HG03159 (cell line): Measurements from ENCODE around the gene PTPRCAP.
"Not testable (repeated sequence)": the region's sequence is repeated elsewhere in the genome, so short reads cannot be mapped to it uniquely, and the experiment has no call there.

ENCODE experiments used
- ATAC-seq: cut with Tn5 transposase; IDR thresholded peaks from one replicate; pipeline ENCODE4 v1.9.1; 2021; ENCODE audit warnings: mild to moderate bottlenecking, moderate library complexity; ENCODE audit not compliant: unreplicated experiment

Gene PTPRCAP

DNA sequence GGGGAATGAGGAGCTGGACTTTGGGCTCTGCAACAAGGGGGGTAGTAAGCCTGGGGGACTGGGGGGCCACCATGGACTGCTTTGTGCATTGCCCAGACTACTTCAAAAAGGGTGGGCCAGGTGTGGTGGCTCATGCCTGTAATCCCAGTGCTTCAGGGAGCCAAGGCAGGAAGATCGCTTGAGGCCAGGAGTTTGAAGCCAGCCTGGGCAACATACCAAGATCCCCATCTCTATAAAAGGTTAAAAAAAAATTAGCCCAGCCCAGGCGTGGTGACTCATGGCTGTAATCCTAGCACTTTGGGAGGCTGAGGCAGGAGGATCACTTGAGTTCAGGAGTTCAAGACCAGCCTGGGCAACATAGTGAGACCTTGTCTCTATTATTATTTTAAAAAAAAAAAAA is 28.0 kb upstream of the PTPRCAP start:
- ATAC-seq, result not testable (repeated sequence)

DNA sequence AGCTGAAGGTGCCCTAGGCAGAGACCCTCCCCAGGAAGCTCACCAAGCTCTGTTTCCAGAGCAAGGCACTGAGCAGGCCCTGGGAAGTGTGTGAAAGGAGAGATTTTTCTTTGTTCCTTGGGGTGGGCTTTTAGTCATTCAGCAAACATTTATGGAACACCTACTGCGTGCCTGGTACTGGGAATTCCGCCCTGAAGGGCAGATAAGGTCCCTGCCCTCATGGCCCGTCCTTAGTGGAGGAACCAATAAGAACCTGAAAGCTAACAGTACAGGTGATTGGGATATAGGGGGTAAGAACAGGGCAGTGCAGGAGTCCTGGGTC is 27.7 kb upstream of the PTPRCAP start:
- ATAC-seq, result no peak

DNA sequence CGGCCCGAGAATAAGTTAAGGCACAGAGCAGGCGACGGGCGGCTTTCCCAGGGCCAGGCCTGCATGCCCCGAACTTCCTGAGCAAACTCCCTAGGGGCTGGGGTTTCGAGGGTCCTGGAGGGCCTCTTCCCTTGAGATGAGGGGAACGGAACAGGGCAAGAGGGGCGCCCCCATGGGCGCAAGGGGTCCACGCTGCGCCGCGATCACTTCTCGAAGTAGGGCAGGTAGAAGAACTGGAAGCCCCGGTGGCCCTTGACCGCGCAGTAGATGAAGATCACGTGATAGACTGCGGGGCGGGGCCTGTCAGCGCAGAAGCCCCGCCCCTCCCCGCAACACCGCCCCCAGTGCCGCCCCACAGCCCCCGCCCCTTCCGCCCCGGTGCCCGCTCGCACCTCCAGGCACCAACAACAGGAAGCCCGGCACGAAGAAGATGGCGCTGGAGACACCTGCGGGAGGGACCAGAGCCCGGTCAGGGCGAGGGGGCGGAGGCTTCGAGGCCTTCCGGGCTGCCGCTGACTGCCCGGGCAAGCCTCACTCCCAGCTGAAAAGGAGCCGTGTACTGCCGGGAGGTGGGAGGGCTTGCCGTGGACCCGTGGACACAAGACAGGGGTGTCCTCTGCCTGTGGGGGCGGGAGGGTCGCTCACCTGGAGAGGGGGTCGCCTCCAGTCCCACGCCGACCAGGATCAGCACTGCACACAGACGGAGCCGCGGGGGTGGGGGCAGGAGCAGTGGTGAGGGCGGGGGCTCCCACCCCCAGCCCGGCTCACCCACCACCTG is 27.1 kb upstream of the PTPRCAP start:
- peak; percentile 55 for ATAC-seq

DNA sequence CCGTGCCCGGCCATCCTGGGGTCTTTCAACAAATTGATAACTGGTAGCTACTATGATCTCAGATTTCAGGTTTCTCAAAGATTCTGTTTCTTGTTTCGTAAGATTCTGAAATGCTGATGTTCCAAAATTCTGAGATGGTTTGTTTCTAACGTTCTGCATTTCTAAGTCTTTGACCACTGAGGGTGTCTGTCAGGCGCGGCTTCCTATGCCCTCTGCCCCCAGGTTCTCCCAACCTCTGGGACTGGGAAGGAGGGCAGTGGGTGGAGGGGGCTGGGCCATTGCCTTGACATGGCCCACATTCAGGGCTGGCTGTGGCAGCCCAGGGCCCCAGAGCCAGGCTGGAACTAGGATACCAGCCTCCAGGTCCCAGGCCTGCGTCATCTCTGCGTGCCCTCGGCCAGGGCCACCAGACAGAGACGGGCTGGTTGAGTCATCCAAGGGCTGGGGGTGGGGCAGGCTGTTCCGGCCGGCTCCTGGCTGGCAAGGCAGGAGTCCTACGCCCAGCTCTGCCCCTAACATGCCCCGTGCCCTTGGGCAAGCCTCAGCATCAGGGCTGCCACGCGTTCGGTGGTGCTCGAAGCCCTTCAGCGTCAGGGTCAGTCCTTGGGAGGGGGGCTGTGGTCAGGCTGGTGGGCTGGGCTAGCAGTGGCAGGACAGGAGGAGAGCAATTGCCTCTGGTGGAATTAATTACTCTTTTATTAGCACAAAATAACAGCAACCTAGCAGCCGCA is 26.4 kb upstream of the PTPRCAP start:
- no peak for ATAC-seq

DNA sequence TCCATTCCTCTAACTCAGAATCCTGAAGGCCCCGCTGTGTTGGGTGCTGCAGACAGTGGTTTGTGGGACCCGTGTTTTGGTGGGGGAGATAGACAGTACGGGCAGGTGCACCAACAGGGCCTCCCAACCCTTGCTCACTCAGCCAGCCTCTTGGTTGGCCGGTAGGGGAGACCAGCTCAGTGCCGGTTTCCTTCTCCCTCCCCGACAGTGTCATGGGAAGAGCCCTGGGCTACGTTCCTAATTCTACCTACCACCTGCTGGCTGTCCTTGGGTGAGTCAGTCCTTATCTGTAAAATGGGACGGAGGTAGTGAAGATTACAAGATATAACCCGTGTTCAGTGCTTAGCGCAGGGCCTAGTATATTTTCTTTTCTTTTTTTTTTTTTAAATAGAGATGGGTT is 25.7 kb upstream of the PTPRCAP start:
- no peak for ATAC-seq

DNA sequence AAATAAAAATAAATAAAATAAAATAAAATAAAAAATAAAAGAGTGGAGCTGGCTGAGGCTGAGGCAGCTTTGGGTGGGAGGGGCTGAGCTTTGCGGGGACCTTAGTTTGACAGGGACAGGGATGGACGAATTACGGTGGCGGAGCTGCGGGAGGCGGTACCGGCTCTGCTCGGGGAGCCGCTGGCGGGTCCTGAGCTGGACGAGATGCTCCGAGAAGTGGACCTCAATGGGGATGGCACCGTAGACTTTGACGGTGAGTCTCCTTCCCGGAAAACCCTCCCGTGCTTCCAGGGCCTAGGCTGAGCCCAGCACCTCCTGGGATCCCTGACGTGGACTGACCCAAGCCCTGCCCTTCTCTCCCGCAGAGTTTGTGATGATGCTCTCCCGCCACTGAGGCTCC is 20.8 kb upstream of the PTPRCAP start:
- ATAC-seq, result no peak

DNA sequence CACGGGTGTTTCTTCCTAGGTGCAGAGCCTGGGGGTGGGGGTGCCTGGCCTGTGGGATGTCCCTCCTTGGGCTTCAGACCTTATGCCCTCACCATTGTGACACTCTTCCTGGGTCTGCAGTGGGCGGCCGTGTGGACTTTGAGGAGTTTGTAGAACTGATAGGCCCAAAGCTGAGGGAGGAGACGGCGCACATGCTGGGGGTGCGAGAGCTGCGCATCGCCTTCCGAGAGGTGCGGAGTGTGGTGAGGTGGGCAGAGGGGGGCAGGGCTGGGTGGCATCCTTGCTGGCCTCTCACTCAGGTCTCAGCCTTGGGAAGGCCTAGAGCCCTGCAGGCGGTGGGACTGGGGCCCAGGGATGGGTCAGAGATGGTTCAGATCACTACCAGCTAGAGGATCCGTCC is 20.0 kb upstream of the PTPRCAP start:
- ATAC-seq, result no peak

DNA sequence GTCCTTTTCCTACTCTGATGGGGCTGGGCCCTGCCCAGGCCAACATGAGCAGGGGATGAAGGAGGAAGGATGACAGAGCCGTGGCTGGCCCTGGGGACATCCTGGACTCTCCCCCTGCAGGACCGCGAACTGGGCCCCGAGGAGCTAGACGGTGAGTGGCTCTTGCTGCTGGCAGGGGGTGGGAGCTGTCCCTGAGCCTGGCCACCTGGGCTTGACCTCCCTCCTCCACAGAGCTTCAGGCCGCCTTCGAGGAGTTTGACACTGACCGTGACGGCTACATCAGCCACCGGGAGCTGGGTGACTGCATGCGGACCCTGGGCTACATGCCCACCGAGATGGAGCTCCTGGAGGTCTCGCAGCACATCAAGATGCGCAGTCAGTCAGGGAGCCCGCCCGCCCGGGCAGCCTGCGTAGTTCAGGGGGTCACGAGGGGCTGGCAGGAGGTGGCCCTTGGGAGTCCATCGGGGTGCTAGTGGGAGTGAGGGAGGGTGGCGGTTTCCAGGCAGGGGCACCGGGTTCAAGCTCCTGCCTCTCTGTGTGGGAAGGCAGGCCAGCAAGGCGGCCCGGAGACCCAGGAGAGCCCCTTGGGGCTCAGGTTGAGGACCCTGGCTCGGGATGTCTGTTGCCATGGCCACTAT is 18.7 kb upstream of the PTPRCAP start:
- no peak for ATAC-seq

DNA sequence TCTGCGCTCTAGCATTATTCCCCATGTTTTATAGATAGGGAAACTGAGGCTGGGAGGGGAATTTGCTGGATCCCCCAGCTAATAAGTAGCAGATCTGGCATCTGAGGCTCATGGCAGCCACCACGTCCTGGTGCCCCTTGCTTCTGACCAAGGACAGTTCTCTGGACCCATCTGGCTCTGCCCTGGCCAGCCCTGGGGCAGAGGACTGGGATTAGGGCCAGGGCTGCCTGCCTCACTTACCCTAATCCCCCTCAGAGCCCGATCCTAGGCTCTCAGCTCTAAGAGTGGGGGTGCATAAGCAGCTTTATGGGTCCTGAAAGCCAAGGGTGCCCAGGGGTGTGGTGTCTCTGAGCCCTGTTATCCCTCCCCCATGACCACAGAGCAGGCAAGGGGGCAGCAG is 17.6 kb upstream of the PTPRCAP start, which contains the start of gene CABP4:
Gene CABP4 (plus strand): TSS at position 301 of the 400 bp plus-strand sequence. CDS start 70 bp downstream, at position 371.
- ATAC-seq, result no peak

DNA sequence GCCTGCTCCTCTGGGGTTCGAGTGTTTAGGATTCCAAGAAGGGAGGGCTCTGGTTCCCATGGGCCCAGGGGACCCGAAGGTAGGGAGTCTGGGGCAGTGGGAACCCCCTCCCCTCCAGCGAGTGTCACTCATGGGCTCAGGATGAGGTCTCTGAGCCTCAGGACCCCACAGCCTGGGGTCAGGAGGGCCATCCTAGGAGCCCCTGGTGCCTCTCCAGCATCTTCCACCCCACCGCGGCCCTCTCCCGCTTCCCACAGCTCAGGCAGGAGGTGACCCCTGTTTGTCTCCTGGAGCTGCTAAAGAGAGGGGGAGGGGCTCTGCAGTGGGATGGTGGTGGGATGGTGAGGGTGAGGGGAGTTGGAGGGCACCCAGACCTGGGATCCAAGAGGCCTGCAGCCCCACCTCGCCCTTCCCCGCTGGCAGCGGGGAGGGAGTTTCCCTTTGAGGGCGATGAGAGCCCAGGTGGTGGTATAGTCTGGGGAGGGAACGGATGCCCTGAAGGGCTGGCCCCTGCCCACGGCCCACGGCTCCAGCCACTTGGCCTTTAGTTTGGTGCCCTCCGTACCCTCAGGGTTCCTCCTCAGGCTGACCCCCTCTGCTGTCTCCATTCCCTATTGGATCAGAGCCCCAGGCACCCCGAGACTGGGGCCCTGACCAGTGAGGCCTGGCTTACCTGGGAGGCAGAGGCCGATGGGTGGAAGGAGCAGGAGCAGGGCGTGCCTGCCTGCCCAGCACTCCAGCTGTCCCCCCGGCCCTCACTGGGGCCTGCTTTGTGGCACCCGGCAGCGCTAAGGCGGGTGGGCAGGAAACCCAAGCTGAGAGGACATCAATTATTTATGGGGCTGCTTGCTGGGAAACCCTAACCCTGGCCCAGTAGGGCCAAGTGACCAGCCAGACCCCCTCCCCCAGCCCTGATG is 16.6 kb upstream of the PTPRCAP start:
- ATAC-seq, result no peak

DNA sequence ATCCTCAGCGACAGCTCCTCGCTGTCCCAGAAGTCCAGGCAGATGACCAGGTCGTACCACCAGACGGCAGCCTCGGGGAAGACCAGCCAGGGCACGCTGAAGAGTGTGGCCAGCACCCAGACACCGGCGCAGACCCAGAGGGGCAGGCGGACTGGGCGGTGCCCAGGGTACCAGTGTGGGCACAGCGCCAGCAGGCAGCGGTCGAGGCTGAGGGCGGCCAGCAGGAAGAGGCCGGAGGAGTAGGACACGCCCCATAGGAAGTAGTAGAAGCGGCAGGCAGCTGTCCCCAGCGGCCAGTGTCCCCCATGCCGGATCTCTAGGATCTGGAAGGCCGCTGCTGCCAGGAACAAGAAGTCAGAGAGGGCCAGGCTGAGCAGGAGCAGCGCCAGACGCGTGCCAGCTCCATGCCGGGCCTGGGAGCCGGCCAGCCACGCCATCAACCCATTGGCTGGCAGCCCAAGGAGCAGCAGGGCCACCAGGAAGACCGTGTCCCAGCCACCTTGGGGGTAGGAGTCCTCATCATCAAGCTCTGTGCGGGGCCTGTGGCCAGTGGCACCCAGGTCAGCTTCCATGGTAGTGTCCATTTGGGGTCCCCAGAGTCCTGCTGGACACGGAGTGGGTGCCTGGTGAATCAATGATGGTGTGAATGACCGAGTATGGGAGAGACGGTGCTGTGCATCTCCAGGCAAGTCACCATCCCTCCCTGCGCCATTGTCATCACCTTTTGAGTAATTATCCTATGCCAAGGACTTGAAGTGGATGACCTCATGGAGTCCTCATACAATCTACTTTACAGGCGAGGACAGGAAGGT is 14.9 kb upstream of the PTPRCAP start, which contains the start of gene GPR152:
Gene GPR152 (minus strand): TSS at position 589 of the 812 bp plus-strand sequence. CDS start 5 bp downstream, at position 584.
- ATAC-seq, result no peak

DNA sequence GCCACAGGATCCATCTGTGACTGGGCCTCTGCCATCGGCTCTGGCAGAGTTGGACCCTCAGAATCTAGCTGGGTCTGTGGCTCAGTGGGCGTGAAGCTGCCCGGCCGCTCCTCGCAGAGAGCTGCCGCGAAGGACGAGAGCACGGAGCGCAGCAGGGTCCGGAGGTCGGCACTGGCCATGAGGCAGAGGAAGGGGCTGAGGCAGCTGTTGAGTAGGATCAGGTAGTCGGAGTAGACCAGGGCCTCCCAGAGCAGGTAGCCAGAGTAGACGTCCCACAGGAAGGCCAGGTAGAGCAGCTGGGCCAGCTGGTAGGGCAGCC is 14.1 kb upstream of the PTPRCAP start:
- no peak for ATAC-seq

DNA sequence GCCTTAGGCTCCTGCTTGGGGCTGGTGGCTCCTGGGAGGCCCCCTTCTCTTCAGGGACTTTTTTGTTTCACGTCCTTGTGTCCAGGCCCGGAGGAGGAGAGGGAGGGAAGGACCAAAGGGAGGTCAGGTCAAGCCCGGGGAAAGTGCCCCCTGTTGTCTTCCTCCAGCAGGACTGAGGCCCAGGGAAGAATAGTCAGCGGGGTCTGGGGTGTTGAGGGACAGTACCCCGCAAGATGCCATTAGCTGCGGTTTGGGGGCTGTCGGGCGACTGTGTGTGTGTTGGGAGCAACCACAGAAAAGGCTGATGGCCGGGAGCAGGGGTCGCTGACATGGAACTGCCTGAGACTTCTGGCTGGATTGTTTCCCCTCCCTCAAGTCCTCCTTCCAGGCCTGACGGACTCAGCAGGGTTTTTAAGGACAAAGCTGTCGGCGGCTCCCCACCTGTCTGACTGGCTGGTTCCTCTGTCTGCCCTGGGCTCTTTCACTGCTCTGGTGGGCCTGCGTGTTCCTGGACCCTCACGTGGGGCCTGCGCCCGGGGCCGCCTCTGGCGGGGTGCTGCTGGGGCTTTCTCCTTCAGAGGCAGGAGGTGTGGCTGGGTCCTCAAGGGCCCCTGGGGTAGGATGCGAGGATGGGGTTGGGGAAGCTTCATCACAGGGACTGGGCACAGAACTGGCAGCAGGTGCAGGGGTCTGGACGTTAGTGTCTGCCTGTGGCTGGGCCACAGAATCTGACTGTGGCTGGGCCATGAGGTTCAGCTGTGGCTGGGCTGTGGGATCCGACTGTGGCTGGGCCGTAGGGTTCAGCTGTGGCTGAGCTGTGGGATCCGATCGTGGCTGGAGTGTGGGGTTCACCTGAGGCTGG is 13.5 kb upstream of the PTPRCAP start:
- ATAC-seq, result no peak

DNA sequence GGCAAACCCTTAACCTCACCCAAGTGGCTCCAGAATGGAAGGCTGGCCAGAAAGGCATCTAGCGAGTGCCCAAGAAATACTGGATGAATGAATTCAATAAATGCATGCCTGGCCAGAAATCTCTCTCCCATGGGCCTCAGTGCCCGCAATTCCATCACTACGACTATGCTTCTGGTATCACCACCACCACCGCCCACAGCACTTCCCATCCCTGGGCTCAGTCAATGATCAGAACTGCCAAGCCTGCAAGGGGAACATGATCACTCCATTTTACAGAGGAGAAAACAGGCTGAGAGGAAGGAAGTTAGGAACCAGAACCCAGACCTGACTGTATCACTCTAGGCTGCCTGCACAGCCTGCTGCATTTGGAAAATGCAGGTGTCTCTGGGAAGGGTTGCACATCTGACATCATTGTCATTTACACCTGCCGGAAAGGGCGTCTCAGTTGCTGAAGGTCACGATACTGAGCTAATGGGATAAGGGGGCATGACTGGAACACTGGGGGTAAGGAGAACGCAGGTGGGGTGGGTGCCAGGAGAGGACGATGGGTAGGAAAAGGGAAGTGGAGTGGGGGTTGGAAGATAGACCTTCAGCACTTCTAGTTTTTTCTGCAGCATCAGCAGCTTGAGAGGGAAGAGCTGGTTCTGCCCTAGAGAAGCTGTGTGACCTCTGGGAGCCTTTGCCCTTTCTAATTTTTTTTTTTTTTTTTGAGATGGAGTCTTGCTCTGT is 11.8 kb upstream of the PTPRCAP start:
- no peak for ATAC-seq

DNA sequence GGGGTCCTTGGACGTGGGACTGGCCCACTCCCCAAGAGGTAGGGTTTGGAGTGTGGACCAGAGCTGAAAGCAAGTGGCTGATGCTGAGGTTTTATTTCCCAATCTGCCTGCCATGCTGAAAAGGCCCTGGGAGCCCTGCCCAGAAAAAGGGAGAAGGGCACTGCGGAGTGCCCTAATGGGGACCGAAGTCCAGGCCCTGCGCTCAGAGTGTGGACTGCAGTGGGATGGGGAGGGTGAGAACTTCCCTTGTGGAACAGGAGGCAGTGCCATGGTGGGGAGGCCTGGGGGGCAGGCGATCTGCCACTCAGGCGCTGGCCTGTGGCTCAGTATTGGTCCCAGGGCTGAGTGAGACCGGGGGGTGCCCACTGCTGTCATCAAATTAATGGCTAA is 10.7 kb upstream of the PTPRCAP start:
- no peak for ATAC-seq

DNA sequence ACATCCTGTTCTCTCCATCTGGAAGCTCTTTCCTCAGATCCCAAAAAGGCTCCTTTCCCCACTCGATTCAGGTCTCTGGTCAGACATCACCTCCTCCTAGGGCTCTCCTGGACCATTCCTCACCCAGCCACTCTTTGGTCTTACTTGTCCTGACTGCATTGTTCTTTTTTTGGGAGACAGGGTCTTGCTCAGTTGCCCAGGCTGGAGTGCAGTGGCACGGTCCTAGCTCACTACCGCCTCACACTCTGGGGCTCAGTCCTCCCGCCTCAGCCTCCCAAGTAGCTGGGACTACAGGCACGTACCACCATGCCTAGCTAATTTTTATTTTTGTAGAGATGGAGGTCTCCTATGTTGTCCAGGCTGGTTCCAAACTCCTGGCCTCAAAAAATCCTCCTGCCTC is 8.0 kb upstream of the PTPRCAP start:
- no peak for ATAC-seq

DNA sequence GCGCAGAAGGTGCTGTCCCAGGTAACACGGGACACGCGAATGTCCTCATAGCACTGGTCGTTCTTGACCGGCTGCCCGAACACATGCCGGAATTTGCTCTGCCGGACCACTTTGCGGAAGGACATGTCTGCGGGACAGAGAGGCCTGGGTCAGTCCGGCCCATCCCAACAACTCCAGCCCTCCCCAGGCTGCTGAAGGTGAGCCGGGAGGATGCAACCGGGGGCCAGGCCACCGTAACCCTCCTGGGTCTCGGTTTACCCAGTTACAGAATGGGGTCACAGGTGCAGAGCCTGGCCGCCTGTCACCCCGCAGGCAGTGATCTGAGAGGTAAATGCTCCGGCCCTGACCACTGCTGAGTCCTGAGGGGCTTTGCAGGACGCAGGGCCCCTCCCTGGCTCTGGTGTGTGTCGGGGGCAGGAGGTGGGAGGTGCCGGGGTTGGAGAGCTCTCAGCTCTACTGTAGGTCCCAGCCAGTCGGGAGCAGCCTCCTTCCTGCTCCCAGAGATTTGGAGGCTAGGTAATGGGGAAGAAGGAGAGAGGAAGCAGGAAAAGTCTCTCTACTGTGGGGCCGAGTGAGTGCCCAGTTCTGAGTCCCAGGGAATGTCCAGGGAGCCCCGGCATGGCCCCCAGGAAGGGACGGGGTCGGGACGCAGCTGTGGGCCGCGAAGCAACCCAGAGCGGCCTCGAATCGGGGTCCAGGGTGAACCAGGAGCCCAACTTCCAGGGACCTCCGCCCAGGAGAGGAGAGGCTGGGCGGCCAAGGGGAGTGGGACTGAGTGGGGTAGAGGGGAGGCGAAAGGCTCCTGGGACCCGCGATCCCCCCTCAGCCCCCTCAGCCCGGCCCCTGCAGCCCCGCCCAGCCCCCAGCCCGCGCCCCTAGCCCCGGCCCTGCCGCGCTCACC is 5.3 kb upstream of the PTPRCAP start:
- ATAC-seq, result no peak
